HG03045 (cell line): ENCODE results near the gene CROCC2.
"Not testable (repeated sequence)": the region's sequence is repeated elsewhere in the genome, so short reads cannot be mapped to it uniquely, and the experiment has no call there.

Experiments used
- ATAC-seq: cut with Tn5 transposase; IDR thresholded peaks from one replicate; pipeline ENCODE4 v1.9.1; 2021; ENCODE audit warnings: mild to moderate bottlenecking, moderate library complexity; ENCODE audit not compliant: unreplicated experiment

The CROCC2 gene

DNA sequence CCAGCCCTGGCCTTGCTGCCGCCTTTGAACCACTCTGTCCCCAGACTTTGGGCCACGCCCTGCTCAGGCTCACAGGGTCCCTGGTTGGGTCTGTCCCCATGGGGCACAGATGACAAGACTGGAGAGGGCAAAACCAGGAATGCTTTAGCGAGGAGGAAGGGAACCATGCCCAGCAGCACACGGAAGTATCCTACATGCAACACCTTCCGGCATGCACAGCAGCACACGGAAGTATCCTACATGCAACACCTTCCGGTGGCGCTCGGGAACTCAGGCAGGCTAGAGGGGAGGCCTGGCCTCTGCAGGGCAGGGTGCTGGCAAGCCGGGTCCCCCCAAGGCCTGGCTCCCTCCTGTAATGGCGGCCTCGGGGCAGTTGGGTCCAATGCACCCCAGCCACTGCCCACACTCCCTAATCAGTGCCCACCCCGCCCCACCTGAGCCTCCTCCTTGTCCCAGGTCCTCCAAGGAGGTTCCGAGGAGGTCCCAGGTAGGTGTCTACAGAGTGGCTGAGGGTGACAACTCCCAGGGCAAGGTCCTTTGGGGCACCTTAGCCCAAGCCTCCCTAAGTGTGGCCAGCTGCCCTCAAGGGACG lies 58.7 kb downstream of the CROCC2 start:
- ATAC-seq = no peak

DNA sequence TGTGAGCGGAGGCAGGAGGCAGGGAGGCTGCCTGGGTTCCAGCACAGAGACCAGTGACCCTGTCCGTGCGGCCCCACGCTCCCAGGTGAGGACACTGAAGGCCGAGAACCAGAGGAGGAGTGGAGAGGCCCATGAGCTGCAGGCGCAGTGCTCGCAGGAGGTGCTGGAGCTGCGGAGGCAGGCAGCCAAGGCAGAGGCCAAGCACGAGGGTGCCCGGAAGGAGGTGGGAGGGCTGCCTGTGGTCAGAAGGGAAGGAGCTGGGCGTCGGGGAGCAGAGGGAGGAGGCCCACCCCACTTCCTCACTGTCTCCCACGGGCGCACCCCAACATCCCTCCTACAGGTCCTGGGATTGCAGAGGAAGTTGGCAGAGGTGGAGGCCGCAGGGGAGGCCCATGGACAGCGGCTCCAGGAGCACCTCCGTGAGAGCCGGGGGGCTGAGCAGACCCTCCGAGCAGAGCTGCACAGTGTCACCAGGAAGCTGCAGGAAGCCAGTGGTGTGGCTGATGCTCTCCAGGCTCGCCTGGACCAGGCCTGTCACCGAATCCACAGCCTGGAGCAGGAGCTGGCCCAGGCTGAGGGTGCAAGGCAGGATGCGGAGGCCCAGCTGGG lies 59.3 kb downstream of the CROCC2 start:
- no peak for ATAC-seq

DNA sequence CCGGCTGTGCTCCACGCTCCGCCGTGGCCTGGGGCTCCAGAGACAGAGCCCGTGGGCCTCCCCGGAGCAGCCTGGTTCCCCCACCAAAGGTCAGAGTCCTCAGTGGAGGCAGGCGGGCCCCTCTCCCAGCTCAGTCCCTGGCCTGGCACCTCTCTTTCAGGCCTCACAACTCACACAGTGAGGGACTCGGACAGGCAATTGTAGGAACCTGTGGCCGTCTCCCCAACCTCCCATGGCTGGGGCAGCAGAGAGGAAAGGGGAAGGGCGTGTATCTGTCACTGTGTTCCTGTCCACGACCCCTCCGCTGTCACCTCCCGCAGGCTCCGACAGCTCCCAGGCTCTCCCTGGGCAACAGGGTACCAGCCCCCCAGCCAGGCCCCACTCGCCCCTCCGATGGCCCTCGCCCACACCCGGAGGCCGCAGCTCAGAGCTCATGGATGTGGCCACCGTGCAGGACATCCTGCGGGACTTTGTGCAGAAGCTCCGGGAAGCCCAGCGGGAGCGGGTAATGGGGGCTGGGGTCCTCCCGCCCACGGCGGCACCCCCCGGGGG lies 59.8 kb downstream of the CROCC2 start:
- ATAC-seq = no peak

DNA sequence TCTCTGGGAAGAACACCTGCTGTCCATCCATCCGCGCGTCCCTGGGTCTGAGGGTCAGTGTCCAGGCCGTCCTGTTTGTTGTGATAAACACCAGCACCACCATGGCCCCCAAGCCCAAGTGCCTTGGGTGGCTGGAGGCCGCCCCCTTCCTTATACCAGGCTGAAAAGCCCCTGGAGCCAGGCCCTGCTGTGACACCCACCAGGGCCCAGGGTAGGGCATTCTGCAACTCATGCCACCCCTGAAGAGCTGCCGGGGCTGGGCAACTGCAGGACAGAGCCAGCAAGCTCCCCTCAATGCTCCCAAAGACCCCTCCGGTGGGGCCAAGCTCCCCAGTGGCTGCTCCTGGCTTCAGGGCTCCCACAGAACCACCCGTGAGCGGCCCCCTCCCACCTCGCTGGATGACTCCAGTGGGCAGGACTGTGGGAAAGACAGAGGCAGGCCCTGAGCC lies 60.3 kb downstream of the CROCC2 start:
- no peak for ATAC-seq

DNA sequence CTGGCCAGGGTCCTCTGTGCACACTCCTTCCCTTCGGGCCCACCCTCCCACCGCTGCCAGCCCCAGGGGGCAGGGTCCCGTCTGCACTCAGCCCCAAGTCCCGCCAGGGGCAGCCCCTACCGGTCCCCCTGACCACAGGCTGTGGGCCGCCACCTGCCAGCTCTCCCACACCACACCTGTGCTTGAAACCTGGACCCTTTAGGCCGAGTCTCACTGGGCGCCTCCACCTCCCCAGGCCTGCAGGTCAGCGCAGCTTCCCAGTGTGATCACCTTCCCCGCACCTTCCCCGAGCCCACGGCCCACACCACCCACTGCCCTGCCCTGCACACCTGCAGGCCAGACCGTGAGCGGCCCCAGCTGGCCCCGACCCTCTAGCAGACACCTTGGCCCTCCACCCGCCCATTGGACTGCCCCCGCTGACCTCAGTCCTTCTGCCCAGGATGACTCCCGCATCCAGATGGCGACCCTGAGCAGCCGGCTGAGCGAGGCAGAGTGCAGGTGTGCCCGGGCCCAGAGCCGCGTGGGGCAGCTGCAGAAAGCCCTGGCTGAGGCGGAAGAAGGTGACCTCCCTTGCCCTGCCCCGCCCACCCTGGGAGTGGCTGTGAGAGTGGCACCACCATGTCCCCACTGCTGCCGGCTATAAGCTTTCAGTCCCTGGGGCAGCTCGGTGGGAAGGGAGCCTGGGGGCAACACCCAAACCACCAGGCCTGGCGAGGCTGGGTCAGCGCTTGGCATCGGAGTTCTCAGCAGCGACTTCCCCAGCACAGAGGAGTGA lies 61.0 kb downstream of the CROCC2 start:
- ATAC-seq = no peak

DNA sequence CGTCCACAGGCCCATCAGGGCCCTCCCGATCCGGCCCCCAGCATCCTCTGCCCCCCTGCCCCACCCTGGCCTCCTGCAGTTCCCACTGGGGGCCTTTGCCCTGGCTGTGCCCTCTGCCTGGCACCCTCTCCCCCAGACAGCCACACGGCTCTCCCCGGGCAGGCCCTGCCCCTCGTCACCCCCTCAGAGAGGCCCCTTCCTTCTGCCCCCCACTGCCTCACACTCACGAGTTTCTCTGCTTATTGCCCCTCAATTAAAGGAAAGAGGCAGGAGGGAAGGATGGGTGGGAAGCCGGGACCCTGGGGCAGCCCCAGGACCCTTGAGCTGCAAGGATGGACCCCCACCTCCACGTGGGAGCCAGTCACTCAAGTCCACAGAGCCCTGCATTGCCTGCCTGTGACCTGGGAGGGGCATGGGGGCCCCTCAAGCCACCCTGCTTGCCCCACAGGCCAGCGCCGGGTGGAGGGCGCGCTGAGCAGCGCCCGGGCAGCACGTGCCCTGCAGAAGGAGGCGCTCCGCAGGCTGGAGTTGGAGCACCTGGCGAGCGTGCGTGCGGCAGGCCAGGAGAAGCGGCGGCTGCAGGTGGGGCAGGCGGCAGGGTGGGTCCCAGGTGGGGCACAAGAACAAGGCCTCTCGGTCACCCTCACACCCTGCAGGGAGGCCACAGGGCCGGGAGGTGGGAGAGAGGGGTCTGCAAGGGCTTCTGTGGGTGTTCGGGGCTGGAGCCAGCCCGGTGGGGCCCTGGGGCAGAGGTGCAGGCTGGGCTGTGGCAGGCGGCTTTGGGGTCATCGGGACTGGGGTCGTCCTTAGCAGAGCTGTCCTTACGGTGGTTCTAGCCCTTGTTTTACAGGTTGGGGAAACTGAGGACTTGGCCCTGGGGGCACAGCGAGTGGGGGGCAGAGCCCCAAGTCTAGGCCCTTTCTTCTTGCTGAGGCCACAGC lies 61.8 kb downstream of the CROCC2 start:
- no peak for ATAC-seq

DNA sequence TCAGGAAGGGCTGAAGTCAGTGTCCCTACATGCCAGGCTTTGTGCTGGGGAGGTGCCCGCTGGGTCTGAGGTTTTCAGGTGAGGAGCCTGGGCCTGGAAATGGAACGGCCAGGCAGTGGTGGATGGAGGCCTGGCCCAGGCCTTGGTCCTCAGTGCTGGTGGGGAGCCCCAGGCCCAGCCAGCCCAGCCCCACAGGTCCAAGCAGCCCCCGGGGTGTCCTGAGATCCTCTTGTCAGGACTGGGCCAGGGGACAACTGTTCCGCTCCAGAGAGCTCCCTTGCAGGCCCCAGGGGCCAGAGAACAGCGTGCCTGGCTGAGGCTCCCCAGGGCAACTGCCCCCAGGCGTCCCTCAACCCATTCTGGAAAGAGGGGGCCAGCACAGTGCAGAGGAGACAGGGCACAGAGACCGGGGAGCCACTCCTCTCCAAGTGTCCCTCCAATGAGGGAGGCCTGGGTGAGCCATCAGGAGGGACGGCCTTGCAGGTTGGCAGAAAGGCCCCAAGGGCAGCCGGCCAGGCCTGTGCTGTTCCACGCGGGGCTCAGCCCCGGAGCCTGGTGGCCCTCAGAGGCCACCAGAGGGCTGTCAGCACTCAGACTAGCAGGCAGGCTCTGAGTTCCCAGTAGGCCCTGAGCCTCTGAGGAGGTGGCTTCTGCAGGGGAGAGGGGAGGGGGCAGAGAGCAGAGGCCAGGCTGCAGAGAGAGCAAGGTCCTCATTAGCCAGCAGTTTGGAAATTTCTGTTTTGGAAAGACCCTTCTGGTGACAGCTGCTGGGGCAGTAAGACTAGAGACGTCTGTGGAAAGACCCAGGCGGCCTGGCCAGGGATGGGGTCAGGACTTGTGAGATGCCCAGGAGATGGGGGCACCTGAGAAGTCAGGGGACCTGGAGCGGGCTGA lies 62.8 kb downstream of the CROCC2 start:
- ATAC-seq = no peak

DNA sequence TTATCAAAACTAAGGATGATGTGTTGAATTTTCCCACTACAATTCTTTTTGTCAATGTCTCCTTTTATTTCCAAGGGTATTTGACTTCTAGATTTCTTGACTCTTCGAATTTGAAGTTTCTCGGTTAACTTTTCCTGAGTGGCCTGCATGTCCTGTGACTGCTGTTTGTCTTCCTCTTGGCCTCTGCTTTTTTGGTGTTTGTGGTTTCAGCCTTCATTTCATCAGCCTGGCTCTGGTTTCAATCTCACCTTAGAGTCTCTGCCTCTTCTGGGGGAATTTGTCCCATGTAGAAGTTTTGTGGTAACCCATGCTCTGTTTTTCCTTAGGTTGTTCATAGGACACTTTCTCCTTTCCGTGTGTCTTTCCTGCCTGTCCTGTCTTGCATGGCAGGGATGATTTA lies 64.0 kb downstream of the CROCC2 start:
- no peak for ATAC-seq

DNA sequence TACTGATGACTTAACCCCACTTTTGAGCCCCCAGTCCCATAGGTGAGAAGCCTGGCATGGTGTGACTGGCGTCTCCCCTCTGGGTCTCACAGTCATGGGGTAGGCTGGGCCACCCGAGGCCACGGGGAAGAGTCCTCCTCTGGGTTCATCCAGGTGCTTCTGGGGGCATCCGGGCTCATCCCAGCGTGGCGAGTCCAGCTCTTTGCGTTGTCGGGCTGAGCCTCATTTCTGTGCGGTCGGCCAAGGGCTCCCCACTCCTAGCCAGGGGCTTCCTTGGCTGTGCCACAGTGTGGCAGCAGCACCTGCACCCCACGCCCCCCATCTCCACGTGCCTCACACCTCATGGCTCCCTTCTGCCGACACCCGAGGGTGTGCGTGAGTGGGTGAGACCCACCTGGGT lies 64.7 kb downstream of the CROCC2 start:
- no peak for ATAC-seq

DNA sequence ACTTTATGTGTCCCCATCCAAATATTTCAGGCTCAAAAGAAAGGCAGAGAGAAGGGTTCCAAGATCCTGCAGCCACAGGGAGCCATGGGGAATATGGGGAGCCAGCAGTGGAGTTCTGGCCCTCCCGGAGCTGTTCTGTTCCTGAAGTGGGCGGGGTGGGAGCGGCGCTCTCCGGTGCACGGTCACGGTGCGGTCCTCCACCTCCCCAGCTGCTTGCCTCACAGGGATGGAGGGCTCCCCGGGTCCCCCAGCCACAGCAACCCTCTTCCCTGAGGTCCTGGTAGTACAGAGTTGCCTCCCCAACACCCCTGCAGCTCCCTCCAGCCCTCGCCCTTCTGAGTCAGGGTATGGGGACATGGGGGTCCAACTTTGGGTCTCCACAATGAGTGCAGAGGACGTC lies 66.1 kb downstream of the CROCC2 start:
- ATAC-seq = no peak

DNA sequence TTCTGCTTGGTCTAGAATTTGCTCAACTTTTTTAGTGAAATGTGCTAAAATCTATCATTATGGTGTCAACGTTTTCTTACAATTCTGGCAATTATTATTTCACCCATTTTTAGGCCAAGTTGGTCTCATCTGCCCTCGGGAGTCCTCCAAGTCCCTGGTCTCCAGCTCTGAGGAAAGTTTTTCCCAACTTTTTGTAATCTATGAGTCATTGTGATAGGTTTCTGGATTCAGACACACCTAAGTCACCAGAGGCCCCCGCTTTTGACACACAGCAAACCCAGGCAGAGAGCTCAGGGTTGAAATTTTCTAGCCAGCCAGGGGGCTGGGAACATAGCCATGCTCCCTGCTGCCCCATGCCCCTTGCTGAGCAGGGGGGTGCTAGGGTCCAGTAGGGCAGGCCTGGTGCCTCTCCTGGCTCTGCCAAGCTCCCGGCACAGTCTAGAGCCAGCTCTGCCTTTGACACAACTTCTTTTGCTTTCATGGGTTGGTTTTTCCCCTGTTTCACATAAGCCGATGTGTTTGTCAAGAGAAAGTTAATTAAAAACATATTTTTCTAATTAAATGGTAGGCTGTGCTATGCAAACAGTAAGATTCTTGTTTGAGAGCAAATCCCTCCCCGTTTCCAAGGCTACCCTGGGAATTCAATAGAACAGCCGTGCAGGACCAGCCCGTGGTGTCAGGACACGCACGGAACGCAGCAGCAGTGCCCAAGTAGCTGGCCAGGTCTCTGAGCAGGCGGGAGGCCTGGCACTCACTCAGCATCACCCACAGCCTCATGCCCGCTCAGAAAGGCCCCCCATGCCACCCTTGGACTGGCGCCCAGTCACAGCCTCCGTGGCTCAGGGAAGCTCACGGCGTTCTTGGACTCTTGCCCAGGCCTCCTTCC lies 66.7 kb downstream of the CROCC2 start:
- ATAC-seq = no peak

DNA sequence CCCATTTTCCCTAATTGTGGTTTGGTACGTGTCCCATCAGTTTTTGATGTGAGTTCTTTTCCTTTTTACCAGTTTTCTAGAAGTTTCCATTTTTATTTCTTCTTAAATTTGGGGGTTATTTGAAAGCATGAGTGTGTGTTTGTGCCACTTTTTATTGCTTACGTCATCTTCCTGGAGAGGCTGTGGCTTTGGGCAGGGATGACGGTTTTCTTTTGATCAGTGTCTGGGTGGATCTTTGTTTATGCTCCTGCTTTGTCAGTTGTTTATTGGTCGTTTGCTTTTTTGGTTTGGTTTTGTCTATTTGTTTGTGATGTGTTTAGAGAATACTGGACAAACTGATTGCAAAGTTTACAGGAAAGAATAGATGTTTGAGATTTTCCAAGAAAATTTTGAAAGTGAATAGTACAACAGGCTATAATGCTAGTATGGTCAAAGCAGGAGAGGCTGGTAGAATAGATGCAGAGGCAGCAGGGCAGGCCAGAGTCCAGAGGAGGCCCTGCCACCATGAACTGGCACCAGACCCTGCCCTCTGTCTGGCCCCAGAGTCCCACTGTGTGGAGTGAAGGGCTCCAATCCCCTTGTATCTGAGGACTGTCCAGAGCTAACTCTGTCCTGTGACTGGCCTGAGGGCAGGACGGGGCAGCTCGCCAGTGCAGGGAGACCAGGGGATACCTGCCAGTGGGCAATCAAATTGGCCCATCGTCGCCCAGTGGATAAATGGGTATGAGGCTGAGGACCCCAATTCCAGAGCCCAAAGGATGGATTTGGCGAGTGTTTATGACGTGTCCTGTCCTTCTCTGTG lies 68.8 kb downstream of the CROCC2 start:
- no peak for ATAC-seq

DNA sequence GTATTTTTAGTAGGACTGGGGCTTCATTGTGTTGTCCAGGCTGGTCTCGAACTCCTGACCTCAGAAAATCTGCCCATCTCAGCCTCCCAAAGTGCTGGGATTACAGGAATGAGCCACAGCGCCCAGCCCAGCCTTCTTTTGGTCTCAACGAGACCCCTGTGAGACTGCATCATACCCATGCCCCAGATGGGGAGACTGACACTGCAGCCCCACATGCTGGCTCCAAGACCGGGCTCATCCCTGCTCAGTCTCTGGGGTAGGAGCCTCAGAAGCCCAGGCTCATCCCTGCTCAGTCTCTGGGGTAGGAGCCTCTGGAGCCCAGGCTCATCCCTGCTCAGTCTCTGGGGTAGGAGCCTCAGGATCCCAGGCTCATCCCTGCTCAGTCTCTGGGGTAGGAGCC lies 69.8 kb downstream of the CROCC2 start:
- not testable (repeated sequence) for ATAC-seq

DNA sequence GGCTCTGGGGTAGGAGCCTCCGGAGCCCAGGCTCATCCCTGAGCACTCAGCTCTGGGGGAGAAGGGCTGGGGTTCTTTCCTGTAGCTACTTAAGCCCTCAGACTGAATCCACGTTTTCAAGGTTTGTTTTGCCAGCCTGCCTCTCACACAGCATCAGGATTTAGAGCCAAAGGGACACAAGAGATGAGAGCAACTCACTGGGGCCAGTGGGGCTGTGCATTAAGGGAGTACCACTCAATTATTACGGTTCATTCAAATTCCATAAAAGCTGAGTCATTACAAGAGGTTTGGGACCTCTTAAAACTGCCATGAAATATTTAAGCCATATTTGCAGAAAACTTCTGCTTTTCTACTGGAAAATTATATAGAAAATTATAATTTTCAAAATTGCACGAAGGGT lies 75.1 kb downstream of the CROCC2 start:
- ATAC-seq = no peak

DNA sequence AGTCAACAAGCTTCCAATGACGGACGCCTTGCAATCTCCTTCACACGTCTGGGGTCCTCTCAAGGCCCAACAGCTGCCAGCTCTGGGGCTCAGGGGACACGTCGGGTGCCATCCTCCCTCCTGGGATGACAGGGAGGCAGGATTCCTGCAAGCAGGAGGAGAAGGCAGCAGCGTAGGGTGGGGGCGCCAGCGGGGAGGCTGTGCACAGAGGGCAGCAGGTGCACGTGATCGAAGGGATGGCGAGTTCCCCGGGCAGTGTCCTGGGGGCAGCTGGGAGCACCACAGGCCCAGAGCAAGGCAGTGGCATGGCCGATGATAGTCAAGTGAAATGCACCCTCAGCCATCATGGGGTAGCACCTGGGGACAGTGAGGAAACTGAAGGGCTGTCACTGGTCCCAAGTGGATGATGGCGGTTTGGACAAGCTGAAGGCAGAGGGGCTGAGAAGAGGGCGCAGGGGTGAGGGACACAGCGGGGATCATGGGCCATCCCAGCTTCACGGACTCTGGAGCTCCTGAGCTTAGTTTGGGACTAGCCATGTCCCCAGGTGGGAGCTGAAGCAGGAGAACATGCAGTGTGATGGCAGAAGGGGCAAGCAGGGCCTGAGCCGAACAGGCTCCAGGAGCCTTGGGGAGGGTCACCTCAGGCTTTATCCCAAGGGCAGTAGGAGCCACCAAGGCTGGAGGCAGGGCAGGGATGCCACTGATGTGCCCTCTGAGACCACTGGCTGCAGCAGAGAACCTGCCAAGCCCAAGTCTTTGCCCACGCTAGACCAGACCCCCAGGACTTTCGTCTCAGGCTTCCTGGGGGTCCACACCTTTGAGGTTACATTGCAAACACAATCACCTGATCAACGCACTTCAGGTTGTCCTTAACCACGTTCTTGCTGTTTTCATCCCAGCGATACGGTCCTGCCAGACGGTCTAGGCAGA lies 76.0 kb downstream of the CROCC2 start:
- no peak for ATAC-seq

DNA sequence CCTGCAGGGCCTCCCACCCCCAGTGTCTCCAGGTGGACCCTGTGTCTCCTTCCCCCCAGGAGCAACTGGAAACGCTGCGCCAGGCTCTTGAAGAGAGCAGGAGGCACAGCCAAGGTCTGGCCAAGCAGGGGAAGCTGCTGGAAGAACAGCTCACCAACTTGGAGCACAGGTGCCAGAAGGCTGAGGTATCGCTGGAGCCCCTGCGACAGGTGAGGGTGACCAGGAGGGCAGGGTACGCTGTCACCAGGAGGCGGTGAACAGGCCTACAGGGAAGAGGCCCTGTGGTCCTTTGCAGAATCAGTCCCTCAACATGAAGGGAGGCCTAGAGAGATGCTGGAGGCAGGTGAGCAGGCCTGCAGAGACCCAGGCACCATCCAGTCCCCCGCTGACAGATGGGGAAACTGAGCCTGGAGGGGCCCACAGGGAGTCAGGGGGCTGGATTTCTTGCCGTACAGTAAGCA lies 76.7 kb downstream of the CROCC2 start:
- ATAC-seq = no peak
